Kidney glomerular epithelial cell (primary cell): ENCODE measurements around the gene ERBIN.

ENCODE experiments used
- DNase-seq: peaks from one replicate; lab custom pipeline; 2025; lab: John Stamatoyannopoulos, UW

The ERBIN gene

GRCh38 chr5:66130493-66130892 is 204.1 kb downstream of the ERBIN start:
- no peak for DNase-seq
